Testis (tissue), 2 donors: Measurements from ENCODE around the gene RSPH3.

Experiments used
- POLR2A ChIP-seq: fragments of 450-650 bp; IDR thresholded peaks from one replicate; pipeline ENCODE4 v1.6.1; 2017; ENCODE audit warnings: antibody characterized with exemption, mild to moderate bottlenecking, moderate library complexity
- TF ChIP-seq, protein P1 (sequence below), 3 experiments: fragments of 450-650 bp in 2 of 3; fragments of 200-600 bp in 1 of 3; sonication (generic) in 1 of 3; IDR thresholded peaks; one replicate each; pipeline ENCODE4 v1.5.1; 2016 to 2019; ENCODE audit warnings: antibody characterized with exemption in 3 of 3, mild to moderate bottlenecking in 2 of 3, moderate library complexity in 1 of 3

GRCh38 chr6:158954753-158955152 is 45.2 kb downstream of the RSPH3 start:
- TF ChIP-seq, protein P1, sequence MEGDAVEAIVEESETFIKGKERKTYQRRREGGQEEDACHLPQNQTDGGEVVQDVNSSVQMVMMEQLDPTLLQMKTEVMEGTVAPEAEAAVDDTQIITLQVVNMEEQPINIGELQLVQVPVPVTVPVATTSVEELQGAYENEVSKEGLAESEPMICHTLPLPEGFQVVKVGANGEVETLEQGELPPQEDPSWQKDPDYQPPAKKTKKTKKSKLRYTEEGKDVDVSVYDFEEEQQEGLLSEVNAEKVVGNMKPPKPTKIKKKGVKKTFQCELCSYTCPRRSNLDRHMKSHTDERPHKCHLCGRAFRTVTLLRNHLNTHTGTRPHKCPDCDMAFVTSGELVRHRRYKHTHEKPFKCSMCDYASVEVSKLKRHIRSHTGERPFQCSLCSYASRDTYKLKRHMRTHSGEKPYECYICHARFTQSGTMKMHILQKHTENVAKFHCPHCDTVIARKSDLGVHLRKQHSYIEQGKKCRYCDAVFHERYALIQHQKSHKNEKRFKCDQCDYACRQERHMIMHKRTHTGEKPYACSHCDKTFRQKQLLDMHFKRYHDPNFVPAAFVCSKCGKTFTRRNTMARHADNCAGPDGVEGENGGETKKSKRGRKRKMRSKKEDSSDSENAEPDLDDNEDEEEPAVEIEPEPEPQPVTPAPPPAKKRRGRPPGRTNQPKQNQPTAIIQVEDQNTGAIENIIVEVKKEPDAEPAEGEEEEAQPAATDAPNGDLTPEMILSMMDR (IDR thresholded peaks at IDR 0.05): no peak
- no peak for TF ChIP-seq POLR2A
